K562 (cell line): ENCODE results near the gene ZNF474. TPM values are rescaled to one million over a fixed set of nuclear protein-coding genes. Genes with fewer than 3 reads are reported as not detected.

Experiments used
- ATAC-seq: fragments of 200-7000 bp; cut with Tn5 transposase; 3 replicates; pipeline ENCODE4 v1.9.1; 2020; ENCODE audit warnings: moderate library complexity
- BruUV-seq: library from RNA; stranded (reverse); fragments of 400-500 nt; replicated peaks from 2 replicates; lab custom pipeline; 2021; lab: Mats Ljungman, UMichigan
- CTCF ChIA-PET: fragments of 300-600 bp; formaldehyde crosslinking; extraction: SDS; loops from one replicate; lab custom pipeline; 2021; ENCODE audit warnings: low intra/inter-chr PET ratio; lab: Yijun Ruan, JAX
- POLR2A ChIA-PET: fragments of 300-600, 350-650 bp; sonication (Branson Sonifier 250); formaldehyde crosslinking; extraction: SDS; loops from one replicate; lab custom pipeline; 2021; ENCODE audit warnings: antibody characterized with exemption, inconsistent platforms; lab: Yijun Ruan, JAX
- DNase-seq, 4 experiments: peaks; one replicate each; pipeline versions ENCODE4 v3.0.0 to v3.0.0-alpha.2; 2011 to 2018; ENCODE audit warnings: low spot score in 3 of 4, mixed read lengths in 3 of 4; ENCODE audit errors: extremely low read depth in 1 of 4
- FAIRE-seq: peaks from 2 replicates; lab custom pipeline; 2011; peaks lifted over from hg19 to GRCh38; lab: Jason Lieb, UNC
- H2AFZ ChIP-seq: 2 replicates; pipeline ENCODE4 v1.6.0; 2011; ENCODE audit warnings: low read depth, low read length, control low read depth, inconsistent platforms
- H3K27ac ChIP-seq: fragments of 200-600 bp; 3 replicates; pipeline ENCODE4 v1.8.0; 2011; ENCODE audit warnings: low read depth, mild to moderate bottlenecking, control low read depth, inconsistent platforms, low read length, moderate library complexity, mixed read lengths; ENCODE audit errors: extremely low read depth
- H3K27me3 ChIP-seq, 2 experiments: fragments of 300-600 bp in 1 of 2; 2 replicates in 1 of 2; 3 replicates in 1 of 2; pipeline versions ENCODE4 v1.6.0 to v1.8.0; 2011; ENCODE audit warnings: inconsistent platforms in 2 of 2, low read length in 2 of 2, mild to moderate bottlenecking in 1 of 2, mixed read lengths in 1 of 2, moderate library complexity in 1 of 2; ENCODE audit not compliant: control insufficient read depth in 2 of 2, insufficient read depth in 2 of 2
- H3K36me3 ChIP-seq: fragments of 300-600 bp; 3 replicates; pipeline ENCODE4 v1.8.0; 2011; ENCODE audit warnings: mild to moderate bottlenecking, low read length, inconsistent platforms; ENCODE audit not compliant: control insufficient read depth, insufficient read depth
- H3K4me1 ChIP-seq, 2 experiments: fragments of 200-600 bp in 1 of 2; replicated peaks in 1 of 2; 2 replicates in 1 of 2; 3 replicates in 1 of 2; pipeline versions ENCODE4 v1.5.1 to v1.8.0; 2011; ENCODE audit warnings: inconsistent platforms in 2 of 2, low read length in 2 of 2, mild to moderate bottlenecking in 1 of 2, mixed read lengths in 1 of 2, moderate library complexity in 1 of 2; ENCODE audit not compliant: control insufficient read depth in 2 of 2, insufficient read depth in 2 of 2
- H3K4me2 ChIP-seq: 2 replicates; pipeline ENCODE4 v1.6.1; 2011; ENCODE audit warnings: low read length, control low read depth, inconsistent platforms, mixed read lengths; ENCODE audit not compliant: insufficient read depth
- H3K4me3 ChIP-seq: fragments of 200-600 bp; sonication (generic), shearing (Covaris generic); 2 replicates; pipeline ENCODE4 v1.5.1; 2016; ENCODE audit warnings: control low read depth, inconsistent platforms
- H3K79me2 ChIP-seq: fragments of 200-600 bp; 3 replicates; pipeline ENCODE4 v1.8.0; 2011; ENCODE audit warnings: low read length, inconsistent platforms; ENCODE audit not compliant: control insufficient read depth, insufficient read depth
- H3K9ac ChIP-seq, 2 experiments: 2 replicates each; pipeline versions ENCODE4 v1.6.0 to v1.6.1; 2011; ENCODE audit warnings: low read depth in 2 of 2, low read length in 2 of 2, control low read depth in 1 of 2, inconsistent platforms in 1 of 2, mild to moderate bottlenecking in 1 of 2, mixed read lengths in 1 of 2; ENCODE audit not compliant: insufficient read depth in 1 of 2
- H3K9me1 ChIP-seq: one replicate; pipeline ENCODE4 v1.6.0; 2011; ENCODE audit warnings: inconsistent platforms, mild to moderate bottlenecking, low read length, moderate library complexity; ENCODE audit not compliant: control insufficient read depth, insufficient read depth
- H3K9me3 ChIP-seq: replicated peaks from 2 replicates; pipeline ENCODE4 v1.5.1; 2011; ENCODE audit warnings: low read depth, low read length, inconsistent platforms; ENCODE audit not compliant: control insufficient read depth, insufficient read depth
- H4K20me1 ChIP-seq: replicated peaks from 2 replicates; pipeline ENCODE4 v1.6.1; 2011; ENCODE audit warnings: low read length, inconsistent platforms, mixed read lengths; ENCODE audit not compliant: control insufficient read depth, insufficient read depth
- NFE2 ChIP-seq: IDR thresholded peaks from 2 replicates; pipeline ENCODE4 v1.6.1; 2014; ENCODE audit warnings: antibody characterized with exemption, low read depth
- SRSF3 ChIP-seq: fragments of 200-400 bp; formaldehyde crosslinking; IDR thresholded peaks from 2 replicates; pipeline ENCODE4 v1.6.1; 2016; ENCODE audit warnings: mild to moderate bottlenecking, low read length, moderate library complexity; ENCODE audit not compliant: insufficient read depth
- TBP ChIP-seq: optimal IDR thresholded peaks from 2 replicates; pipeline ENCODE3; 2011; ENCODE audit warnings: low read depth, low read length, improper control_type of control experiment
- TCFL5 ChIP-seq: fragments of 250-450 bp; sonication (Bioruptor Pico); conservative IDR thresholded peaks from 2 replicates; pipeline ENCODE4 v1.6.1; 2021; ENCODE audit warnings: mild to moderate bottlenecking, moderate library complexity, matching md5 sums
- ZNF551 ChIP-seq: fragments of 250-450 bp; sonication (Bioruptor Pico); IDR thresholded peaks from 2 replicates; pipeline ENCODE4 v1.5.0; 2021; ENCODE audit warnings: mild to moderate bottlenecking, moderate library complexity
- ZNF76 ChIP-seq: fragments of 250-450 bp; sonication (Bioruptor Pico); IDR thresholded peaks from 2 replicates; pipeline ENCODE4 v1.4.0; 2020; ENCODE audit warnings: mild to moderate bottlenecking, moderate library complexity, borderline replicate concordance
- in situ Hi-C: fragments of 300-500 bp; cut with MboI; formaldehyde crosslinking; loops from 4 replicates; pipeline ENCODE4 v1.15.0; 2018; ENCODE audit warnings: inconsistent platforms, mixed read lengths
- intact Hi-C: fragments of 100-400 bp; cut with micrococcal nuclease; formaldehyde crosslinking; loops from 2 replicates; pipeline ENCODE4 v1.14.2; 2022
- polyA plus RNA-seq, 8 experiments: library from polyadenylated mRNA; depleted of rRNA in 4 of 8; stranded (reverse) in 5 of 8; unstranded in 3 of 8; fragments of >200 nt; fragmentation: Nextera tagmentation in 2 of 8; fragmentation: Illumina TruSeq in 1 of 8; extraction: Ambion mirVana in 2 of 8; extraction: Trizol in 1 of 8; gene quantifications; 2 replicates each; pipeline versions ENCODE4 v1.2.1 to v1.2.3, GENCODE V29; 2011 to 2014; ENCODE audit warnings: inconsistent platforms in 1 of 8, missing spikeins in 1 of 8
- total RNA-seq, 7 experiments: library from RNA; depleted of rRNA in 6 of 7; stranded (reverse); fragments of >200 nt in 6 of 7; fragmentation: Illumina TruSeq in 2 of 7; extraction: Trizol in 2 of 7; gene quantifications; 2 replicates each; pipeline versions ENCODE4 v1.2.1 to v1.2.3, GENCODE V29; 2011 to 2021; ENCODE audit warnings: low replicate concordance in 1 of 7
- TF ChIP-seq, protein P1 (sequence below): fragments of 250-450 bp; sonication (Bioruptor Pico); IDR thresholded peaks from 2 replicates; pipeline ENCODE4 v1.4.0; 2020; ENCODE audit warnings: borderline replicate concordance

The ZNF474 gene
- total and polyA plus RNA-seq, 9 of the 15 experiments (the other 6 are each of a cell fraction or from before 2014, with no cell fraction given), result 0.16 to 0.62 (median 0.39) TPM

GRCh38 chr5:122175852-122176251 lies 46.5 kb downstream of the ZNF474 start:
- no peaks in the 10 kb centered on the region; a peak in 1 of 5 replicates for H3K27me3 ChIP-seq
- no peak overlapping the region for H3K27ac ChIP-seq
- H2AFZ ChIP-seq, result no peak overlapping the region
- in situ Hi-C loops, result no loop called here
- ChIA-PET POLR2A (interaction anchor here (0.7 to 2.2 kb wide), 2 partner anchors 9 to 11 kb away, joined by 3 to 6 read pairs; no protein-coding TSS in a partner anchor), CTCF (no interaction called here)
- no peaks in the 10 kb centered on the region for H4K20me1 ChIP-seq
- no peak overlapping the region for H3K4me2 ChIP-seq
- DNase-seq (no peak), ATAC-seq (no peak), FAIRE-seq (no peak)
- H3K4me1 ChIP-seq, result peaks cover 4 to 6% of the 10 kb centered on the region in 2 experiments; a peak in 2 of 5 replicates
- no TSS peak for BruUV-seq
- no peak for TF ChIP-seq TBP
- no peak for TF ChIP-seq SRSF3
- no peak for TF ChIP-seq TCFL5 (CRISPR knock-in tag)
- no peak for TF ChIP-seq NFE2
- TF ChIP-seq ZNF551, result no peak
- TF ChIP-seq ZNF76 (CRISPR knock-in tag), result no peak
- TF ChIP-seq, protein P1, sequence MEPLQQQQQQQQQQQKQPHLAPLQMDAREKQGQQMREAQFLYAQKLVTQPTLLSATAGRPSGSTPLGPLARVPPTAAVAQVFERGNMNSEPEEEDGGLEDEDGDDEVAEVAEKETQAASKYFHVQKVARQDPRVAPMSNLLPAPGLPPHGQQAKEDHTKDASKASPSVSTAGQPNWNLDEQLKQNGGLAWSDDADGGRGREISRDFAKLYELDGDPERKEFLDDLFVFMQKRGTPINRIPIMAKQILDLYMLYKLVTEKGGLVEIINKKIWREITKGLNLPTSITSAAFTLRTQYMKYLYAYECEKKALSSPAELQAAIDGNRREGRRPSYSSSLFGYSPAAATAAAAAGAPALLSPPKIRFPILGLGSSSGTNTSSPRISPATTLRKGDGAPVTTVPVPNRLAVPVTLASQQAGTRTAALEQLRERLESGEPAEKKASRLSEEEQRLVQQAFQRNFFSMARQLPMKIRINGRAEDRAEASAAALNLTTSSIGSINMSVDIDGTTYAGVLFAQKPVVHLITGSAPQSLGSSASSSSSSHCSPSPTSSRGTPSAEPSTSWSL (CRISPR knock-in tag), result no peak
- H3K36me3 ChIP-seq, result no peaks in the 10 kb centered on the region
- H3K9me3 ChIP-seq, result no peaks in the 10 kb centered on the region
- H3K4me3 ChIP-seq, result no peak overlapping the region
- no peaks in the 10 kb centered on the region for H3K9me1 ChIP-seq
- intact Hi-C loops, result no loop called here
- no peaks in the 10 kb centered on the region for H3K79me2 ChIP-seq
- no peak overlapping the region for H3K9ac ChIP-seq
